ENCODE data around the gene PTPRK. TPM values are rescaled to one million over a fixed set of nuclear protein-coding genes. Genes with fewer than 3 reads are reported as not detected.

PTPRK gene
- total RNA-seq, 1 donor from 2014 or later, result 50.3 TPM

- no peaks in the 10 kb centered on the region for H3K36me3 Mint-ChIP-seq (ENCODE audit: unreplicated experiment)
- peak overlapping the region; percentile 94 for H3K27ac Mint-ChIP-seq (ENCODE audit: unreplicated experiment)
- peak overlapping the region; percentile 98 for H3K4me3 Mint-ChIP-seq (ENCODE audit: unreplicated experiment)
- DNase-seq, result peak; percentile 51
- H3K27me3 Mint-ChIP-seq (ENCODE audit: unreplicated experiment), result peaks cover 11% of the 10 kb centered on the region
- peaks cover 19% of the 10 kb centered on the region for H3K9me3 Mint-ChIP-seq (ENCODE audit: unreplicated experiment)
- H3K4me1 Mint-ChIP-seq (ENCODE audit: low read depth, unreplicated experiment), result peaks cover 37% of the 10 kb centered on the region
- no peak for TF ChIP-seq CTCF (IDR thresholded peaks at IDR 0.05; ENCODE audit: partially characterized antibody, unreplicated experiment)
Observed at GRCh38 chr6:128518434-128519131, 1.8 kb downstream of the PTPRK start.

GRCh38 chr6:128517124-128517523 lies 3.3 kb downstream of the PTPRK start:
- H3K27me3 Mint-ChIP-seq (ENCODE audit: unreplicated experiment), result peaks cover 12% of the 10 kb centered on the region
- no peak overlapping the region for H3K27ac Mint-ChIP-seq (ENCODE audit: unreplicated experiment)
- H3K9me3 Mint-ChIP-seq (ENCODE audit: unreplicated experiment), result peaks cover 19% of the 10 kb centered on the region
- no peaks in the 10 kb centered on the region for H3K36me3 Mint-ChIP-seq (ENCODE audit: unreplicated experiment)
- TF ChIP-seq CTCF (IDR thresholded peaks at IDR 0.05; ENCODE audit: partially characterized antibody, unreplicated experiment), result no peak
- H3K4me1 Mint-ChIP-seq (ENCODE audit: low read depth, unreplicated experiment), result peaks cover 38% of the 10 kb centered on the region
- DNase-seq, result no peak
- H3K4me3 Mint-ChIP-seq (ENCODE audit: unreplicated experiment), result peak overlapping the region; percentile 23

DNA sequence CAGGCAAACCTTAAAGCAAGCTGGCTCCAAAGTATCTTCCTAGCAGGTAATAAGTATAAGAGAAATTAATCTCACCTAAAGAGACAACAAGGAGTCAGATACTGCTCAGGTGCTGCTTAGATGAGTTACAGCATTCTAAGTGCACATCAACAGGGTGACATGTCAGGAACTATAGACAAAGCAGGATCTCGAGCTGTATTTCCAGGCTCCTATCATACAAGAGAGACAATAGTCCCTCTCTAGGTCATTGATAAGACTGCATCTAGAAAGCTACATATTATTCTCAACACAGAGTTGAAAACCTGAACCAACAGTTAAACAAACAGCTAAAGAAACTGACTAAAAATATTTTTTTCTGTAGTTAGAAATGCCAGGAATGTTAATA lies 3.9 kb downstream of the PTPRK start:
- H3K27me3 Mint-ChIP-seq (ENCODE audit: unreplicated experiment), result peaks cover 12% of the 10 kb centered on the region
- peaks cover 35% of the 10 kb centered on the region for H3K4me1 Mint-ChIP-seq (ENCODE audit: low read depth, unreplicated experiment)
- peak overlapping the region; percentile 30 for H3K4me3 Mint-ChIP-seq (ENCODE audit: unreplicated experiment)
- no peak overlapping the region for H3K27ac Mint-ChIP-seq (ENCODE audit: unreplicated experiment)
- TF ChIP-seq CTCF (IDR thresholded peaks at IDR 0.05; ENCODE audit: partially characterized antibody, unreplicated experiment), result peak; percentile 35
- H3K36me3 Mint-ChIP-seq (ENCODE audit: unreplicated experiment), result no peaks in the 10 kb centered on the region
- peaks cover 17% of the 10 kb centered on the region for H3K9me3 Mint-ChIP-seq (ENCODE audit: unreplicated experiment)
- no peak for DNase-seq

GRCh38 chr6:128515550-128516513 lies 4.6 kb downstream of the PTPRK start:
- no peak for DNase-seq
- Mint-ChIP-seq H3K27me3 (ENCODE audit: unreplicated experiment) (peaks cover 10% of the 10 kb centered on the region), H3K36me3 (ENCODE audit: unreplicated experiment) (no peaks in the 10 kb centered on the region), H3K4me1 (ENCODE audit: low read depth, unreplicated experiment) (peaks cover 39% of the 10 kb centered on the region), H3K4me3 (ENCODE audit: unreplicated experiment) (peak overlapping the region; percentile 30), H3K9me3 (ENCODE audit: unreplicated experiment) (peaks cover 13% of the 10 kb centered on the region), H3K27ac (ENCODE audit: unreplicated experiment) (peak overlapping the region; percentile 34)
- TF ChIP-seq CTCF (IDR thresholded peaks at IDR 0.05; ENCODE audit: partially characterized antibody, unreplicated experiment), result no peak

Data from glutamatergic neuron (in vitro differentiated cells).